Transverse colon (tissue), 4 donors: ENCODE data around the gene TMED8.

ENCODE experiments used
- CTCF ChIP-seq, 5 experiments: fragments of 200-600 bp in 3 of 5; fragments of 450-650 bp in 2 of 5; sonication (generic) in 3 of 5; IDR thresholded peaks; 1 replicate in 2 of 5; 2 replicates in 3 of 5; pipeline ENCODE4 v1.5.1; 2016 to 2017; ENCODE audit warnings: antibody characterized with exemption in 5 of 5, inconsistent platforms in 3 of 5, mild to moderate bottlenecking in 2 of 5, moderate library complexity in 1 of 5
- POLR2AphosphoS5 ChIP-seq, 3 donors: sonication (generic); formaldehyde crosslinking; IDR thresholded peaks; one replicate each; pipeline ENCODE4 v1.6.1; 2016; ENCODE audit warnings: antibody characterized with exemption in 3 of 3

- TF ChIP-seq CTCF (IDR thresholded peaks at IDR 0.05) (no peak), POLR2AphosphoS5 (IDR thresholded peaks at IDR 0.05) (no peak)
Measured at GRCh38 chr14:77406718-77407117, 29.8 kb upstream of the TMED8 start.
